ENCODE results near the gene PTPN2. TPM values are rescaled to one million over a fixed set of nuclear protein-coding genes. Genes with fewer than 3 reads are reported as not detected.

The PTPN2 gene
- total and polyA plus RNA-seq, 9 of the 15 experiments (the other 6 are each of a cell fraction or from before 2014, with no cell fraction given) = 36.6 to 66.4 (median 43.8) TPM

DNA sequence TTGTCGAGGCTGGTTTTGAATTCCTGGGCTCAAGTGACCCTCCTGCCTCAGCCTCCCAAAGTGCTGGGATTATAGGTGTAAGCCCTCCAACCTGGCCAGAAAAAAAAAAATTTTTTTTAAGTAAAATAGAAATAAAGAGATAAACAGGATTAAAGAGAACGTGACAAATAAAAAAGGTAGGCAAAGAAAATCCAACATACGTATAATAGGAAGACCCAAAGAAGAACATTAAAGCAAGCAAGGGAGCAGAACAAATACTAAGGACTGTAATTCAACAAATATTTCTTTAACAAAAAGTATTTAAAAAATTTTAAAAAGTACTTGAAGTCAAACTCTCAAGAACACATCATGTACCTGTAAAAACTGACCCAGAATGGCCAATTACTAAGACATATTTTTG is 56.4 kb downstream of the PTPN2 start:
- H3K79me2 ChIP-seq (ENCODE audit: control insufficient read depth, insufficient read depth, low read length) = no peaks in the 10 kb centered on the region
- H3K4me2 ChIP-seq (ENCODE audit: insufficient read depth, low read length) = no peak overlapping the region
- no peak overlapping the region for H3K9ac ChIP-seq (ENCODE audit: insufficient read depth in 1 of 2, low read depth in 2 of 2, low read length in 2 of 2)
- 88% methylated on average over 3 of the region's 3 CpGs for WGBS (ENCODE audit: insufficient coverage, low coverage, missing lambda C conversion rate)
- intact Hi-C loops (cut with micrococcal nuclease) = no loop called here
- CTCF ChIA-PET (ENCODE audit: low intra/inter-chr PET ratio) = no interaction called here
- no peaks in the 10 kb centered on the region for H3K27me3 ChIP-seq (ENCODE audit: control insufficient read depth in 2 of 2, insufficient read depth in 2 of 2, low read length in 2 of 2)
- FAIRE-seq = no peak
- in situ Hi-C loops (cut with MboI) = no loop called here
- H3K4me3 ChIP-seq = no peak overlapping the region
- ATAC-seq = no peak
- BruUV-seq (replicated peaks) = no TSS peak
- TF ChIP-seq, protein P1, sequence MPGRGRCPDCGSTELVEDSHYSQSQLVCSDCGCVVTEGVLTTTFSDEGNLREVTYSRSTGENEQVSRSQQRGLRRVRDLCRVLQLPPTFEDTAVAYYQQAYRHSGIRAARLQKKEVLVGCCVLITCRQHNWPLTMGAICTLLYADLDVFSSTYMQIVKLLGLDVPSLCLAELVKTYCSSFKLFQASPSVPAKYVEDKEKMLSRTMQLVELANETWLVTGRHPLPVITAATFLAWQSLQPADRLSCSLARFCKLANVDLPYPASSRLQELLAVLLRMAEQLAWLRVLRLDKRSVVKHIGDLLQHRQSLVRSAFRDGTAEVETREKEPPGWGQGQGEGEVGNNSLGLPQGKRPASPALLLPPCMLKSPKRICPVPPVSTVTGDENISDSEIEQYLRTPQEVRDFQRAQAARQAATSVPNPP (IDR thresholded peaks at IDR 0.05; ENCODE audit: borderline replicate concordance, insufficient read depth, insufficient read length) = no peak
- no peak for TF ChIP-seq BRF1 (IDR thresholded peaks at IDR 0.05; ENCODE audit: borderline replicate concordance, extremely low read depth, insufficient read length)
- no peak for TF ChIP-seq ZNF766 (CRISPR knock-in tag; conservative IDR thresholded peaks at IDR 0.05)
- peak; percentile 46; the same call in 1 of the 2 replicates for TF ChIP-seq TRIM28 (IDR thresholded peaks at IDR 0.05)
- H2AFZ ChIP-seq (ENCODE audit: low read depth, low read length) = no peak overlapping the region
- DNase-seq (ENCODE audit: extremely low read depth in 1 of 4, low spot score in 3 of 4) = no peak
- no peaks in the 10 kb centered on the region for H4K20me1 ChIP-seq (replicated peaks; ENCODE audit: control insufficient read depth, insufficient read depth, low read length)
- H3K9me3 ChIP-seq (replicated peaks; ENCODE audit: control insufficient read depth, insufficient read depth, low read depth, low read length) = no peaks in the 10 kb centered on the region
- H3K27ac ChIP-seq (ENCODE audit: extremely low read depth, low read depth, low read length) = no peak overlapping the region
- H3K4me1 ChIP-seq (replicated peaks in 1 of 2; ENCODE audit: control insufficient read depth in 2 of 2, insufficient read depth in 2 of 2, low read length in 2 of 2) = no peaks in the 10 kb centered on the region
- H3K9me1 ChIP-seq (ENCODE audit: control insufficient read depth, insufficient read depth, low read length) = no peaks in the 10 kb centered on the region
- H3K36me3 ChIP-seq (ENCODE audit: control insufficient read depth, insufficient read depth, low read length) = peaks cover 33% of the 10 kb centered on the region
- POLR2A ChIA-PET = no interaction called here

DNA sequence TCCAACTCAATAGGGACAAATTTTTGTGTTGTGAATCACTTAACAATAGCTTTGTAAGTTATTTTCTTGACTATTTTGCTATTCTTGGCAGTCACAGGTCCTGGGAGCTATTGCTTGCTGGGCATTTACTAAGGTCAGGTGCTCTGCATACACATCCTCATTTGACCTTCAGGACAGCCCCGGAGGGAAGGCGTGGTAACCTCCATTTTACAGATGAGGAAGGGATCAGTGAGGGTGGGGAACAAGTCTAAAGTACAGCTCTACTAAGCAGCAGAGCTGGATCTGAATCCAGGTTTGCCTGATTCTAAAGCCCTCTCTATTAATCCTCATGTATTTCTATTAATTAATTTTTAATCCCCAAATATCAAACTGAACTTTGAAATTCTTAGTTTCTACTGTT is 58.8 kb downstream of the PTPN2 start:
- in situ Hi-C loops (cut with MboI) (no loop called here), intact Hi-C loops (cut with micrococcal nuclease) (no loop called here)
- 91% methylated on average over 2 of the region's 2 CpGs for WGBS (ENCODE audit: insufficient coverage, low coverage, missing lambda C conversion rate)
- Histone ChIP-seq H3K4me3 (no peak overlapping the region), H4K20me1 (replicated peaks; ENCODE audit: control insufficient read depth, insufficient read depth, low read length) (no peaks in the 10 kb centered on the region), H3K4me1 (replicated peaks in 1 of 2; ENCODE audit: control insufficient read depth in 2 of 2, insufficient read depth in 2 of 2, low read length in 2 of 2) (no peaks in the 10 kb centered on the region), H3K27me3 (ENCODE audit: control insufficient read depth in 2 of 2, insufficient read depth in 2 of 2, low read length in 2 of 2) (no peaks in the 10 kb centered on the region), H3K9me3 (replicated peaks; ENCODE audit: control insufficient read depth, insufficient read depth, low read depth, low read length) (no peaks in the 10 kb centered on the region), H3K4me2 (ENCODE audit: insufficient read depth, low read length) (no peak overlapping the region), H3K79me2 (ENCODE audit: control insufficient read depth, insufficient read depth, low read length) (no peaks in the 10 kb centered on the region), H3K36me3 (ENCODE audit: control insufficient read depth, insufficient read depth, low read length) (peaks cover 38% of the 10 kb centered on the region), H2AFZ (ENCODE audit: low read depth, low read length) (no peak overlapping the region), H3K9ac (ENCODE audit: insufficient read depth in 1 of 2, low read depth in 2 of 2, low read length in 2 of 2) (no peak overlapping the region), H3K27ac (ENCODE audit: extremely low read depth, low read depth, low read length) (no peak overlapping the region), H3K9me1 (ENCODE audit: control insufficient read depth, insufficient read depth, low read length) (no peaks in the 10 kb centered on the region)
- FAIRE-seq (no peak), DNase-seq (ENCODE audit: extremely low read depth in 1 of 4, low spot score in 3 of 4) (no peak), ATAC-seq (no peak)
- BruUV-seq (replicated peaks) = no TSS peak
- ChIA-PET CTCF (ENCODE audit: low intra/inter-chr PET ratio) (no interaction called here), POLR2A (interaction anchor here (1.2 kb wide), 1 partner anchor 11 kb away, joined by 4 read pairs; no protein-coding TSS in a partner anchor)
- TF ChIP-seq SREBF1 (IDR thresholded peaks at IDR 0.05; ENCODE audit: borderline replicate concordance, low read depth, low read length) (no peak), GATAD2A (IDR thresholded peaks at IDR 0.05) (no peak), MYC (IDR thresholded peaks at IDR 0.05; ENCODE audit: low read depth, low read length) (no peak), MYC (CRISPR knock-in tag; IDR thresholded peaks at IDR 0.05; ENCODE audit: borderline replicate concordance, low read depth) (no peak), ID3 (CRISPR knock-in tag; IDR thresholded peaks at IDR 0.05) (no peak), ID3 (tag; IDR thresholded peaks at IDR 0.05) (no peak), RCOR1 (IDR thresholded peaks at IDR 0.05; ENCODE audit: borderline replicate concordance in 1 of 2, low read depth in 2 of 2, low read length in 2 of 2) (no peak), DLX4 (CRISPR knock-in tag; IDR thresholded peaks at IDR 0.05) (no peak), ZSCAN32 (CRISPR knock-in tag; IDR thresholded peaks at IDR 0.05) (no peak)
- TF ChIP-seq, protein P2, sequence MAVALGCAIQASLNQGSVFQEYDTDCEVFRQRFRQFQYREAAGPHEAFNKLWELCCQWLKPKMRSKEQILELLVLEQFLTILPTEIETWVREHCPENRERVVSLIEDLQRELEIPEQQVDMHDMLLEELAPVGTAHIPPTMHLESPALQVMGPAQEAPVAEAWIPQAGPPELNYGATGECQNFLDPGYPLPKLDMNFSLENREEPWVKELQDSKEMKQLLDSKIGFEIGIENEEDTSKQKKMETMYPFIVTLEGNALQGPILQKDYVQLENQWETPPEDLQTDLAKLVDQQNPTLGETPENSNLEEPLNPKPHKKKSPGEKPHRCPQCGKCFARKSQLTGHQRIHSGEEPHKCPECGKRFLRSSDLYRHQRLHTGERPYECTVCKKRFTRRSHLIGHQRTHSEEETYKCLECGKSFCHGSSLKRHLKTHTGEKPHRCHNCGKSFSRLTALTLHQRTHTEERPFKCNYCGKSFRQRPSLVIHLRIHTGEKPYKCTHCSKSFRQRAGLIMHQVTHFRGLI (CRISPR knock-in tag; IDR thresholded peaks at IDR 0.05) = no peak

All from K562 (cell line).